ENCODE data around the gene SLC52A3.

The SLC52A3 gene

DNA sequence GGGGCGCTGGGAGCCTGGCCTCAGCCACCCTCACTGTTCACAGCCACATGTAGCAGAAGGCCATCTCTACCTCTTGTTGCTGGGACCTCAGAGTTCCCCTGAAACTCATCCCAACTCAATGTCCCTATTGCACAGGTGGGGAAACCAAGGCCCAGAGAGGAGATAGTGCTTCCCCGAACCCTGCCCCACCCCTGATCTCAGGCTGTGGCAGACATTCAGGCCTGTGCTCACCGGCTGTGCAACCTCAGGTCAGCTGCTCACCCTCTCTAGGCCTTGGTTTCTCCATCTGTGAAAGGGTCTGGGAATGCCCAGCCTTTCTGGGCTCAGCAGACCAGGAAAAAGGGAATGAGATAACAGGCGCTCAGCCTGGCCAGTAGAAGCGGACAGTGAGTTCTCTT lies 6.4 kb upstream of the SLC52A3 start:
- peak overlapping the region; percentile 46 for H3K4me2 ChIP-seq (ENCODE audit: low read depth, low read length, poor library complexity, severe bottlenecking)
- no peaks in the 10 kb centered on the region for H3F3A ChIP-seq (ENCODE audit: low read depth)
- H3K9ac ChIP-seq (ENCODE audit: low read depth, low read length, poor library complexity, severe bottlenecking): peak overlapping the region; percentile 44

DNA sequence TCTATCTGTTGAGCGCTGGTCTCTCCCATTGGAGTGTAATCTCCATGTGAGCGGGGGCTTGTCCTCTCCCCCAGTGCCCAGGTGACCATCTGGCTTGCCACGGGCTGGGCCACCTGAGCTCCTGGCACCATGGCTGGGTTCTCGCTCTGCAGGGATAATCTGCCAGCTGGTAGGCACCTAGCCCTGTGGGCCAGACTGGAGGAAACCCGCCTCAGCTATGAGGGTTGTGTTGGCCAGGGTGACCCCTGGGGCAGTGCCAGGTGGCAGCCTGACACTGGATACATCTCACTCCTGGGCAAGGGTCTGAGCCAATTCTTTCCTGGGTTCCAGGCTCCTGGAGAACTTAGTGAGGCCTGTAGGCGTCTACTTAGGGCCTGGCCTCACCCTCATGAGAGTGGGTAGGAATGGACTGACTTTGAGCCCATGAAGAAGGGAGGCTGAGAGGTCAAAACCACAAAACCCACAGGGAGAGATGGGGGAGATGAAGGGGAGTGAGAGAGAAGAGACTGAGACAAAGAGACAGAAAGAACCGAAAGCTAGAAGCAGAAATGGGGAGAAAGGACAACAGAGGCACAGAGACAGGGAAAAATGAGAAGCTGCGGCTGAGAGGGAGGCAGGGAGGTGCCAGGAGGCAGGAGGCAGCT lies 5.8 kb upstream of the SLC52A3 start:
- peak overlapping the region; percentile 46 for H3K4me2 ChIP-seq (ENCODE audit: low read depth, low read length, poor library complexity, severe bottlenecking)
- TF ChIP-seq, protein P1, sequence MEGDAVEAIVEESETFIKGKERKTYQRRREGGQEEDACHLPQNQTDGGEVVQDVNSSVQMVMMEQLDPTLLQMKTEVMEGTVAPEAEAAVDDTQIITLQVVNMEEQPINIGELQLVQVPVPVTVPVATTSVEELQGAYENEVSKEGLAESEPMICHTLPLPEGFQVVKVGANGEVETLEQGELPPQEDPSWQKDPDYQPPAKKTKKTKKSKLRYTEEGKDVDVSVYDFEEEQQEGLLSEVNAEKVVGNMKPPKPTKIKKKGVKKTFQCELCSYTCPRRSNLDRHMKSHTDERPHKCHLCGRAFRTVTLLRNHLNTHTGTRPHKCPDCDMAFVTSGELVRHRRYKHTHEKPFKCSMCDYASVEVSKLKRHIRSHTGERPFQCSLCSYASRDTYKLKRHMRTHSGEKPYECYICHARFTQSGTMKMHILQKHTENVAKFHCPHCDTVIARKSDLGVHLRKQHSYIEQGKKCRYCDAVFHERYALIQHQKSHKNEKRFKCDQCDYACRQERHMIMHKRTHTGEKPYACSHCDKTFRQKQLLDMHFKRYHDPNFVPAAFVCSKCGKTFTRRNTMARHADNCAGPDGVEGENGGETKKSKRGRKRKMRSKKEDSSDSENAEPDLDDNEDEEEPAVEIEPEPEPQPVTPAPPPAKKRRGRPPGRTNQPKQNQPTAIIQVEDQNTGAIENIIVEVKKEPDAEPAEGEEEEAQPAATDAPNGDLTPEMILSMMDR (conservative IDR thresholded peaks at IDR 0.05; ENCODE audit: low read length): no peak
- no peak for TF ChIP-seq EZH2phosphoT487 (IDR thresholded peaks at IDR 0.05; ENCODE audit: borderline replicate concordance)
- H2AFZ ChIP-seq (ENCODE audit: low read length): peak overlapping the region; percentile 46; the same call in 1 of the 2 replicates
- no peaks in the 10 kb centered on the region for H3K27me3 ChIP-seq (ENCODE audit: insufficient read depth, low read length, poor library complexity, severe bottlenecking)
- H3K4me3 ChIP-seq (ENCODE audit: low read length, poor library complexity, severe bottlenecking): no peak overlapping the region
- H3K36me3 ChIP-seq (ENCODE audit: insufficient read depth, low read length): no peaks in the 10 kb centered on the region
- H3K4me1 ChIP-seq (ENCODE audit: insufficient read depth, low read length, poor library complexity, severe bottlenecking): peaks cover 22% of the 10 kb centered on the region
- no peaks in the 10 kb centered on the region for H3K9me2 ChIP-seq (replicated peaks; ENCODE audit: low read depth, low read length)
- H3K9ac ChIP-seq (ENCODE audit: low read depth, low read length, poor library complexity, severe bottlenecking): peak overlapping the region; percentile 44
- H3K9me3 ChIP-seq (ENCODE audit: insufficient read depth, low read depth, low read length): no peaks in the 10 kb centered on the region
- no peaks in the 10 kb centered on the region for H3K79me2 ChIP-seq (ENCODE audit: insufficient read depth, low read length)
- H4K20me1 ChIP-seq (ENCODE audit: insufficient read depth, low read length, poor library complexity, severe bottlenecking): no peaks in the 10 kb centered on the region
- no peaks in the 10 kb centered on the region for H3F3A ChIP-seq (ENCODE audit: low read depth)

More for the DNA sequence above, 6.4 kb upstream of the SLC52A3 start:
- Histone ChIP-seq H3K4me3 (ENCODE audit: low read length, poor library complexity, severe bottlenecking) (no peak overlapping the region), H3K9me2 (replicated peaks; ENCODE audit: low read depth, low read length) (no peaks in the 10 kb centered on the region), H3K27me3 (ENCODE audit: insufficient read depth, low read length, poor library complexity, severe bottlenecking) (no peaks in the 10 kb centered on the region), H3K79me2 (ENCODE audit: insufficient read depth, low read length) (no peaks in the 10 kb centered on the region), H2AFZ (ENCODE audit: low read length) (peak overlapping the region; percentile 46; the same call in 1 of the 2 replicates), H4K20me1 (ENCODE audit: insufficient read depth, low read length, poor library complexity, severe bottlenecking) (no peaks in the 10 kb centered on the region), H3K36me3 (ENCODE audit: insufficient read depth, low read length) (no peaks in the 10 kb centered on the region), H3K9me3 (ENCODE audit: insufficient read depth, low read depth, low read length) (no peaks in the 10 kb centered on the region), H3K4me1 (ENCODE audit: insufficient read depth, low read length, poor library complexity, severe bottlenecking) (peaks cover 22% of the 10 kb centered on the region)
- TF ChIP-seq, protein P1 (conservative IDR thresholded peaks at IDR 0.05; ENCODE audit: low read length): no peak
- TF ChIP-seq EZH2phosphoT487 (IDR thresholded peaks at IDR 0.05; ENCODE audit: borderline replicate concordance): no peak

DNA sequence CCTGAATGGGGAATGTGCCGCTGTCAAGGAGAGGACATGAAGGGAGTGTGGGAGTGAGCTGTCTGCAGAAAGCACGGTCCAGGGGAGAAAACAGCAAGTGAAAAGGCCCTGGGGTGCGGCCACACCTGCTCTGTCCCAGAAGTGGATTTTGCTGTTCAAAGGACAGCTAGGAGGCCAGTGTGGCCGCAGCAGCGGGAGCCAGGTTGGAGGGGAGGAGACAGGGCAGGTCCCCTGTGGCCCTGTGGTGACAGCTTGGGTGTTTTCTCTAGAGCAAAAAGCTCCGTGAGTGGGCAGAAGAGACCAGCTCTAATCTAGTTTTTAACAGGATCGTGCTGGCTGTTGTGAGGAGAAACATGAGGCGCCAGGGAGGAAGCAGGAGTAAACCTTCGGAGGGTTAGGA lies 4.5 kb upstream of the SLC52A3 start:
- no peaks in the 10 kb centered on the region for H4K20me1 ChIP-seq (ENCODE audit: insufficient read depth, low read length, poor library complexity, severe bottlenecking)
- no peak overlapping the region for H3K4me3 ChIP-seq (ENCODE audit: low read length, poor library complexity, severe bottlenecking)
- TF ChIP-seq, protein P1 (conservative IDR thresholded peaks at IDR 0.05; ENCODE audit: low read length): no peak
- TF ChIP-seq EZH2phosphoT487 (IDR thresholded peaks at IDR 0.05; ENCODE audit: borderline replicate concordance): no peak
- no peaks in the 10 kb centered on the region for H3K27me3 ChIP-seq (ENCODE audit: insufficient read depth, low read length, poor library complexity, severe bottlenecking)
- H3K79me2 ChIP-seq (ENCODE audit: insufficient read depth, low read length): no peaks in the 10 kb centered on the region
- no peak overlapping the region for H2AFZ ChIP-seq (ENCODE audit: low read length)
- no peak overlapping the region for H3K9ac ChIP-seq (ENCODE audit: low read depth, low read length, poor library complexity, severe bottlenecking)
- H3K9me3 ChIP-seq (ENCODE audit: insufficient read depth, low read depth, low read length): no peaks in the 10 kb centered on the region
- H3K9me2 ChIP-seq (replicated peaks; ENCODE audit: low read depth, low read length): no peaks in the 10 kb centered on the region
- H3F3A ChIP-seq (ENCODE audit: low read depth): no peaks in the 10 kb centered on the region
- peaks cover 22% of the 10 kb centered on the region for H3K4me1 ChIP-seq (ENCODE audit: insufficient read depth, low read length, poor library complexity, severe bottlenecking)
- no peak overlapping the region for H3K4me2 ChIP-seq (ENCODE audit: low read depth, low read length, poor library complexity, severe bottlenecking)
- H3K36me3 ChIP-seq (ENCODE audit: insufficient read depth, low read length): no peaks in the 10 kb centered on the region
